DMS79 treated with DMSO at 0.1 percent for 48 hours (cell line): ENCODE results near the gene WDR62.
"Not testable (repeated sequence)": the region's sequence is repeated elsewhere in the genome, so short reads cannot be mapped to it uniquely, and the experiment has no call there.

ENCODE experiments used
- DNase-seq: peaks from one replicate; lab custom pipeline; 2025; lab: John Stamatoyannopoulos, UW

The WDR62 gene

DNA sequence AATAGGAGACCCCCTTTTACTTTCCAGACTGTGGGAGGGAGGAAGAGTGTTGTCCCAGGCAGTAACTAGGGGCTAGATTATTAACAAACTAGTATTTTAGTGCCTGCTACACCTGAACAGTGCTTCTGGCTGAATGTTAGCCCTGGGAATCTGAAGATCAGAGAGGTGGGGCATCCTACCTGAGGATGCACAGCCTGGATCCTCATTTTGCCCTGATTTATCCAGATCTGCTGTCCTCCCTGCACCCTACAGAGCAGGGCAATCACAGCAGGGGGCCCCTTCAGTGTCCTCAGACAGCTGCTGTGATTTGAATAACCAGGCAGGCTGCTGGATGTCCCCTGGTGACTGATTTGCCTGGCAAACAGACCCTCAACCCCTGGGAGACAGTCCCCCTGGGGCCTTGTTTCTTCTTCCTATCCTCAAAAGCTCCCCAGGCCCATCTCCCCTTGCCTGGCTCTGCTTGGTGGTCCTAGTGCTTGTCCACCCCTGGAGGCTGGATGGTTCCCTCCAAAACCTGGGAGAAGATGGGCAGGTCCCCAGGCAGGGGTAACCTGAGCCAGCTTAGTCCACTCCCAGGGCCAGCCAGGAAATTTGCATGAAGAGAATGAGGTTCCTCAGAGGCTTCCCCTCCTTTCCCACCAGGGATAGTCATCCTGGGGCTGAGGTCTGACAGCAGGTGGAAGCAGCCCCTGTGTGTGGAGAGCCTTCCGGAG is 55.9 kb downstream of the WDR62 start, which contains the start of gene OVOL3:
Gene OVOL3 (plus strand): TSS at position 657 of the 713 bp plus-strand sequence. CDS start 60 bp downstream, outside the sequence.
- no peak for DNase-seq

GRCh38 chr19:36111200-36111539 is 56.5 kb downstream of the WDR62 start:
- no peak for DNase-seq

DNA sequence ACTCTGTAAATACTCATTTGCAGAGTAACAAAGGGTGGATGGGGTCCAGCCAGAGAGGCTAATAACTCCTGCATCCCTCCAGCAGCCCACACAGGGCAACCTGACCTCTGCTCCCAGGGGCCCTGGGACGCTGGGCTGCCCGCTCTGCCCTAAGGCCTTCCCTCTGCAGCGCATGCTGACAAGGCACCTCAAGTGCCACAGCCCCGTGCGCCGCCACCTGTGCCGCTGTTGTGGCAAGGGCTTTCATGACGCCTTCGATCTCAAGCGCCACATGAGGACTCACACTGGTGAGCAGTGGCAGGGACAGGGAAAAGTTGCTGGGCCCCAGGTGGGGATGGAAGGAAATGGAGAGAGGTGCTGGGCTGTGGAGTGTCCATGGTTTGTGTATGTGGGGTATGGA is 58.0 kb downstream of the WDR62 start:
- DNase-seq = no peak

- DNase-seq = no peak
Observed at GRCh38 chr19:36113425-36113824, 58.7 kb downstream of the WDR62 start.

DNA sequence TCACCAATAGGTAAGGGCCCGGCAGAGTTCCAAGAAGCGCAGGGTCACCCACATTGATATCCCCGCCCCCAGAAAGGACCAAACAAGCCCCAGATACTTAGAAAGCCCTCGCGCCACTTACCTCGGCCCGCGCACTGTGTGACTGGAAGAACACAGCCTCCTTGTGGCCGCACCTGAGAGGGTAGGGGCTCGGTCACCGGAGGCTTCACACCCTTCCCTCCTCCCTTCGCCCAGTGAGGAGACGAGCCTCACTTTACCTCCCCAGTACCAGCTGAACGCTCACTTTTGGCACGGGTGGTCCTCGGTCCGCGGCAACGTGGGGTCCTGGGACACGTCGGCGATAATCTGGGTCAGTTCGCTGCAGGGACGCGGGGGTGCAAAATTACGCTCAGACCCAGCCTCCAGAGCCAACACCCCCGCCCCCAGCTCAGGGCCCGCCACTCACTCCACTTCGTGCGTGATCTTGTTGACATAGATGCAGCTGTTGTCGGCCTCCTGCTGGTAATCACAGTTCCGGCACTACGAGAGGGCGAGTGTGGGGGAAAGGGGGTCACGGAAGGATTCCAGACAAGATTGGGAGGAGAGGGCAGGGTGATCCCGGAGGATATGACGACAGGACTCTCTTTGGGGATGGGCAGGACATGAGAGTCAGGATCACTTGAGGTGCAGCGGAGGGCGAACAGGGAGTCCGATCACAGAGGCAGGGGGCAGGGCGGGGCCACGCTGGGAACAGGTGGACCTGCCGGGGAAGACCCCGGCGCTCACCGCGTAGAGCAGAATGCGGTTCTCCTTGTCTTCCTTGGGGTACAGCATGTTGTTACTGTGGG is 59.4 kb downstream of the WDR62 start:
- peak; percentile 32 for DNase-seq

DNA sequence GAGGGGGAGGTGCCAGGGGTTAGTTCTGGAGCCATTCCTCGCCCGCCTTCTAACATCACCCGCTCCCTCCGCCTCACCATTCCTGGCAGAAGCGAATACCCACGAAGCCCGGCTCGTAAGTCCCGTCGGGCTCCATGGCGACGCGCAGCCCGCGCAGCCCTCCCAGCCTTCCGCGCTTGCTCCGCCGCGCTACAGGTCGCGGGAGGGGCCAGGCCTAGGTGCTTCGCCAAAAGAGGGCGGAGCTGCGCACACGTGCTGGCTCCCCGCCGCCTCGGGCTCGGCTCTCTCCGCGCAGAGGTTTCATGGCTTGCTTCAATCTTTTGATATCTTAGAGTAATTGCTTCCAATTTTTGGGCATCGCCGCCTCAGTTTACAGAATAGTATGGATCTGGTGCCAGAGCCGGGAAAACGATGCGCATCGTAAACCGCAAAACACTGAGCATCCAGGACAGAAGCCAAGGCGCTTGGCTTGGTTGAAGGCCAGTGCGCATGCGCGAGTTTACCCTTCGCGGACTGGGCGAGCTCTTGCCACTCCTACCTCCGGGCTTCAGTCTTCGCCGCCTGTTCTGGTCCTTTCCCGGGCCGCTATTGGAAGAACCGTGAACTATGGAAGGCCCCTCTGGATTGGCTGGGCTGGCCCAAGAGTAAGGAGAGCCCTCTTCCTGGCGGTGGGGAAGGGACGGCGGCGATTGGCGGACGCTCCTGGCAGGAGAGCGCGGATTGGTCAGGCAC is 60.2 kb downstream of the WDR62 start, which contains the start of gene POLR2I:
Gene POLR2I (minus strand): TSS at position 155 of the 732 bp plus-strand sequence. CDS start 19 bp downstream, at position 136.
- DNase-seq = peak; percentile 99

DNA sequence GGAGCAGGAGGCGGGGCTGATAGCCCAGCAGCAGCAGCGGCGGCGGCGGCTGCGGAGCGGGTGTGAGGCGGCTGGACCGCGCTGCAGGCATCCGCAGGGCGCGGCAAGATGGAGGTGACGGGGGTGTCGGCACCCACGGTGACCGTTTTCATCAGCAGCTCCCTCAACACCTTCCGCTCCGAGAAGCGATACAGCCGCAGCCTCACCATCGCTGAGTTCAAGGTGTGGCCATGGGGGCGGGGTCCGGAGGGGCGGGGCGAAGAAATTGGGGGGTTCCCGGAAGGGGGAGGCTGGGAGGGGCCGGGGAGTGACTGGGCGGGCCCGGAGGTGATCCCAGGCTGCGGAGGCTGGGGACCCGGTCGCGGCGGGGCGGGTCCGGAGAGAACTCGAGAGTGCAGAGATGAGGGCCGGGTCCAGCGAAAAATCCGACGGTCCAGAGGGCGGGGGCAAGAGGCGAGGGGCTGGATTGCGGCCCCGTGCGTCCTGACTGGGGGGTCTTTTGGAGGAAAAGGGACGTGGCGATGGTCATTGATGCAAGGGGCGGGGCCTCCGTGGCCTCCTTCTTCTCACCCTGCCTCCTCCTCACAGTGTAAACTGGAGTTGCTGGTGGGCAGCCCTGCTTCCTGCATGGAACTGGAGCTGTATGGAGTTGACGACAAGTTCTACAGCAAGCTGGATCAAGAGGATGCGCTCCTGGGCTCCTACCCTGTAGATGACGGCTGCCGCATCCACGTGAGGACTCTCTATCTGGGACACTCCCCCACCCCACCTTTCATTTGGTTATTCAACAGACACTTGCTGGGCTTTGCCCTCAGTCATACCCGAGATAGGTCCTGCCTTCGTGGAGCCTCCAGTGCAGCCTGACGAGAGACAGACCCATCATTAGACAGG is 61.0 kb downstream of the WDR62 start, which contains the start of gene TBCB:
Gene TBCB (plus strand): TSS at position 16 of the 891 bp plus-strand sequence. CDS start 93 bp downstream, at position 109.
- no peak for DNase-seq

DNA sequence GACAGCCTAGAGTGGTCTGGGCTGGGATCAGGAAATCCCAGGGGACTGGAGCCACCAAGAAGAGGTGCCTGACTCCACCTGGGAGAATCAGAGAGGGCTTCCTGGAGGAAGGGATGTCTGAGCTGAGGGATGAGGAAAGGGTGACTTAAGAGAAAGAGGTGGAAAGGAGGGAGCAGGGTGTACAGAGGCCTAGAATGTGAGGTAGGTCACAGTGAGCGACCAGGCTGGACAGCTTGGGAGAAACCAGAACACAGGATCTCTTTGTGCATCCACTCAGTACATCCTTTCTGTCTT is 61.6 kb downstream of the WDR62 start:
- DNase-seq = no peak

DNA sequence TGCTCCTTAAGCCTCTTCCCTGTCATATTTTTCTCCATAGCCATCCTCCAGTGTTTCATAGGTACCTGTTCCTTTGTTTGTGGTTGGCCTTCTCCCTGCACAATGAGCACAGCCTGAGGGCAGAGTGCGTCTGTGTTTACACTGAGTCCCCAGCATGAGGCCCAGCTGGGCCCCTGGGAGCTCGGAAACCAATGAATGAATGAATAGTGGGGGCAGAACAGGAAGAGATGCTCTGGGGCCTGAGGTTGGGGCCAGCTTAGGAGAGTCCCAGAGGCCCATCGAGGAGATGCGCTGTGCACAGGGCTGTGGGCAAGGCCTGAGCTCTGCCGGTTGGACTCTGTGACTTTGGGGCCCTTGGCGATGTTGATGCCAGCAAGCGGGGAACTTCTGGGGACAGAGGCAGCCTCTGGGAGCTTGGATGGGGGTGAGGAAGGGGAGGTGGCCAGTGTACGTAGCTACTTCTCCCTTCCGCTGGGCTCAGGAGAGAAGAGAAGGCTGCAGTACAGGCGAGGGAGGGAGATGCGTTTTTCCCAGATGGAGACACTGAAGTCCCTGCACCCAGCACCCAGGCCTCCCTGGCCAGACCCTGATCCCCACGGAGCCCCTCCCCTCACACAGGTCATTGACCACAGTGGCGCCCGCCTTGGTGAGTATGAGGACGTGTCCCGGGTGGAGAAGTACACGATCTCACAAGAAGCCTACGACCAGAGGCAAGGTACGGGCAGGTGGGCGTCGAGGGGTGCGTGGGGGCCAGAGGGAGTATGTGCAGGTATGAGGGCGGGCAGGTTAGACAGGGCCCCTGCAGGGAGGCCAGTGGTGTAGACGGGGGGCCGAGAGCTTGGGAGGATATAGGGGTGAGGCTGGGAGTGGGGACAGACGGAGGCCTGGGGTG is 65.6 kb downstream of the WDR62 start:
- no peak for DNase-seq

DNA sequence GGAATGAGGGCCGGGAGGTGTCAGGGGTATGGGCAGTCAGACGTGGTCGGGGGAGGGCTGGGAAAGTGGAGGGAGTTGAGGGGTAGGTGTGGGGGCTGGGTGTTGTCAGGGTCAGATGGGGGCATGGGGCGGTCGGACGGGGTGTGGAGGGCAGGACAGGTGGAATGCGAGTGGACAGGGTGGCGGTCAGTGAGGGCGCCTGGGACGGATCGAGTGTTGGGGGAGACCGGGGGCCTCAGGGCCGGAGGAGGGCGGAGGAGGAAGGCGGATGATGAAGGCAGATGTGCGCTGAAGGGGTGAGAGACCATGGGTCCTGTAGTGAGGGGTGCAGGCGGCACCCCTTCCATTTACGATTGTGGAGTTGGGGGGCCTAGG is 66.3 kb downstream of the WDR62 start:
- no peak for DNase-seq

DNA sequence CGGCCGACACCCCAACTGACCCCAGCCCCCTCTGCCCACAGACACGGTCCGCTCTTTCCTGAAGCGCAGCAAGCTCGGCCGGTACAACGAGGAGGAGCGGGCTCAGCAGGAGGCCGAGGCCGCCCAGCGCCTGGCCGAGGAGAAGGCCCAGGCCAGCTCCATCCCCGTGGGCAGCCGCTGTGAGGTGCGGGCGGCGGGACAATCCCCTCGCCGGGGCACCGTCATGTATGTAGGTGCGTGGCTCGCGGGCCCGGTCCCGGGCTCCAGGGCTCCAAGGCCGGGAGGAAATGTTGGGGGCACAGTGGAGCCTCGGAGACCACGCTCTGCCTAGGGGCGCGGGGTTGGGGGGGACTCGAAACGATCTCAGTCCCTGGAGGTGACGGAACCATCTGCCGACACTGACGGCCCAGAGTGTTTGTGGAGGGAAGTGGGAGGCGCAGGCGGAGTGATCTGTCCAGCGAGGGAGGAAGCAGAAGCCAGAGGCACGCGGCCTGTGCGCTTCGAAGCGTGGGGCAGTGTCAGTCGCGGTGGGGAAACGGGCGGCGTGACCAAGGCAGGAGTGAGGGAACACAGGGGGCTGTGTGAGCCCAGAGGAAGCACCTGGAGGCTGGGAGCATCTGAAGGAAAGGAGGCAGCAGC is 66.9 kb downstream of the WDR62 start:
- no peak for DNase-seq

DNA sequence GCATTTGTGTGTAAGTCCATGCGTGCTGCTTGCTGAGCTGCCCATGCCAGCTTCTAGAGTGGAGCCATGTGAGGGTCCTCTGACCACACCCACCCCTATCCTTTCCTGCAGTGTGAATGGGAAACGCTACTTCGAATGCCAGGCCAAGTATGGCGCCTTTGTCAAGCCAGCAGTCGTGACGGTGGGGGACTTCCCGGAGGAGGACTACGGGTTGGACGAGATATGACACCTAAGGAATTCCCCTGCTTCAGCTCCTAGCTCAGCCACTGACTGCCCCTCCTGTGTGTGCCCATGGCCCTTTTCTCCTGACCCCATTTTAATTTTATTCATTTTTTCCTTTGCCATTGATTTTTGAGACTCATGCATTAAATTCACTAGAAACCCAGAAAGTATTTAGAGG is 70.9 kb downstream of the WDR62 start:
- no peak for DNase-seq

DNA sequence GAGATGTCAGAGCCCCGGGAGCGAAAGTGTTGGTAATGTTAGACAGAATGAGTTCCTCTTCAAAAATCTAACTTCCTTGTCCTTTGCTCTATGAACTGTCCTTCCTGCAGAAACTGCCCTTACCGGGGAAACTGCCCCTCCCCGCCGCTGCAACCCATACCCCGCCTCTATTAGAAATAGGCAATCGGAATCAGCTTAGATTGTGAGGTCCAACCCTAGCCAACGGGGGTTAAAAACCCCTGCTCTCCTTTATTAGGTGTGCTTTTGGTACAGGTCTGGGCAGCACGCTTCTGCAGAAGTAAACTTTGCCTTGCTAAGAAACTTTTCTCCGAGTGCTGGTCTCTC is 73.7 kb downstream of the WDR62 start:
- DNase-seq = no peak

DNA sequence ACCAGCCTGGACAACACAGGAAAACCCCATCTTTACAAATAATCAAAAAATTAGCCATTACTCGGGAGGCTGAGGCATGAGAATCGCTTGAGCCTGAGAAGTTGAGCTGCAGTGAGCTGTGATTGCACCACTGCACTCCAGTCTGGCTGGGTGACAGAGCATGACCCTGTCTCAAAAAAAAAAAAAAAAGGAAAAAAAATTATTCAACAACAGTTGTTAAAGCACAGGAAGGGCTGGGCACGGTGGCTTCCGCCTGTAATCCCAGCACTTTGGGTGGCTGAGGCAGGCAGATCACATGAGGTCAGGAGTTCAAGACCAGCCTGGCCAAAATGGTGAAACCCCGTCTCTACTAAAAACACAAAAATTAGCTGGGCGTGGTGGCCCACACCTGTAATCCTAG is 76.5 kb downstream of the WDR62 start:
- DNase-seq = not testable (repeated sequence)

DNA sequence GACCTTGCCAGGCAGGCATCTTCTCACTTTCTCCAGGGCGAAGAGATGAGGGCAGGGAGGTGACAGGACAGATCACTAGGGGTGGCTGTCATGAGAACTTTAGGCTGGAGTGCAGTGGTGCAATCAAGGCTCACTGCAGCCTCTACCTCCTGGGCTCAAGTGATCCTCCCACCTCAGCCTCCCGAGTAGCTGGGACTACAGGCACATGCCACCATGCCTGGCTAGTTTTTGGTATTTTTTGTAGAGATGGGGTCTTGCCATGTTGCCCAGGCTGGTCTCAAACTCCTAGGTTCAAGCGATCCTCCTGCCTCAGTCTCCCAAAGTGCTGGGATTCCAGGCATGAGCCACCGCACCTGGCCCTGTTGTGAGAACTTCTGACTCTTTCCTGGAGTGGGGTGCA is 80.2 kb downstream of the WDR62 start:
- not testable (repeated sequence) for DNase-seq

DNA sequence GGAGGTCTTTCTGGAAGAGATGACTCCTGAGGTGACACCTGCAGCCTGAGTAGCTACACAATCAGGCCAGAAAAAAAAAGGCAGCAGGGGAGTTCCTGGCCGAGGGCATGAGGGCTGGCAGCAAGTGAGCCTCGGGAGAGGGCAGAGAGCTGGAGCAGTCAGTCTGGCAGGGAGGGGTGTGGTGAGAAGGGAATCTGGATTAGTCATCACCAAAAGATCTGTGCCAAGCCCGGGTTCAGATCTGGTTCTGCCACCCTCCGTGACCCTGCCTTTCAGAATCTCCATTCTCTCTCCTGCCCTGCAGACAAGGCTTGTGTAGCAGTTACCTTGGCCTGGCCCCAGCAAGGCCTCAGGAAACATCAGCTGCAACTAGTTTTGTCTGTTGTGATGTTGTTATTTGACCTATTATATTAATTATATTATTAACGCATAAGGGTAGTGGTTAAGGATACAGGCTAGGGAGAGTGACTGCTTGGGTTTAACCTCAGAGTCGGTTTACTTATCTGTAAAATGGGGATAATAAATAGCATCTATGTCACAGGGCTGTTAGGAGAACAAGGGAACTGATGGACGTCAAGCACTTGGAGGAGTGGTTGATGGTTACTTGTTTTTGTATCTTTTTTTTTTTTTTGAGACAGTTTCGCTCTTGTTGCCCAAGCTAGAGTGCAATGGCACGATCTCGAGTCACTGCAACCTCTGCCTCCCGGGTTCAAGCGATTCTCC is 82.4 kb downstream of the WDR62 start:
- DNase-seq = peak; percentile 74

DNA sequence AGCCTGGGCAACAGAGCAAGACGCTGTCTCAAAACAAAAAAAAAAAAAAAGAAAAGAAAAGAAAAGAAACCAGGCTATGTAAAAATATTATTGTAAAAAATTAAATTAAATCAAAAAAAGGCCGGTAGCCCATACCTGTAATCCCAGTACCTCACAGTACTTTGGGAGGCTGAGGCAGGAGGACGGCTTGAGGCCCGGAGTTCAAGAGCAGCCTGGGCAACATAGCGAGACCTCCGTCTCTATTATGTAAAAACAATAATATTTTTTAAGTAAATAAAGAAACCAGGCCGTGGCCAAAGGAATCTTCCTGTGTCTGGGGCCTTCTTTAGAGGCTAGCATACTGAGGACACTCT is 84.4 kb downstream of the WDR62 start:
- DNase-seq = no peak

DNA sequence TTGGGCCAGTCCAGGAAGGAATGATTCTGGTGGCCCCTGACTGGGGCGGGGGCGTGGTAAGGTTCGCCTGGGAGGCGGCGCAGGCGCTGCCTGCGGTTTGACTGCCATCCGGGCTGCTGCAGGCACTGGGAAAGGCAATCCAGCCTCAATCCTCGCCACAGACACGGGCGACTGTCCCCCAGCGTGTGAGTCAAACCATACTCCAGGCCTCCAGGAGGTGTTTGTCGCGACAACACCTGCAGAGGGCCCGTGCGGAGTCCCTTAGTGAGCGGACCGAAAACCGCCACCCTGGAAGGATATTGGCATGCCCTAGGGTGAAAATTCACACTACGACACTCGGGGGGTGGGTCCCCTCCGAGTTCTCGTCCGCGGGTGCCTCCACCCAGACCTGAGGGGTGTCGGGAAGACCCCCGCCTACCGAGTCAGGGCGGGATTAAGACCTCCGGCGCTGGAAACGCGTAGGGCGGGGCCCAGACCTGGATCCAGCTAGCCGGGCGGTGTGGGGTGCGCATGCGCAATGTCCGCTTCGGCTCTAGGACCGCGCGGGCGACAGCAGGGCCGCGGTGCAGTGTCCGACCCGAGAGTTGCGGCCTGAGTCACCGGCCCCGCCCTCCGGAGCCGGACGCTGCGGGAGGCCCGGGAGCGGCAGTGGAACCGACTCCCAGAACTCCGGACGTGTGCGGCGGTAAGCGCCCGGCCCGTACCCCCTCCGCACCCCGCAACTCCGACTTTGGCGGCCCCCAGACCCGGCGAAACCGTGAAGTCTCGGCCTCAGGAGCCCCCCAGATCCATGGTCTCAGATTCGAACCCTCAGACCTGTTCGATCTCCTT is 85.0 kb downstream of the WDR62 start, which contains the start of gene CAPNS1:
Gene CAPNS1 (plus strand): TSS at position 594 of the 831 bp plus-strand sequence. CDS start 946 bp downstream, outside the sequence.
- peak; percentile 89 for DNase-seq
